H4 (cell line): ENCODE measurements around the gene ANKRD10. TPM values are rescaled to one million over a fixed set of nuclear protein-coding genes. Genes with fewer than 3 reads are reported as not detected.
A peak's percentile ranks its signal among the peaks of the same experiment; 100 is the strongest.
"Not testable (repeated sequence)": the region's sequence is repeated elsewhere in the genome, so short reads cannot be mapped to it uniquely, and the experiment has no call there.

Experiments used
- DNase-seq: peaks from one replicate; pipeline ENCODE4 v3.0.0-alpha.2; 2015; ENCODE audit warnings: low spot score
- total RNA-seq: library from RNA; depleted of rRNA; stranded (reverse); fragments of >200 nt; shearing (Covaris generic); gene quantifications from 2 replicates; pipeline ENCODE4 v1.2.3, GENCODE V29; 2014; rRNA removed

Gene ANKRD10
- total RNA-seq: 40.9 and 45.6 TPM in 2 replicates

DNA sequence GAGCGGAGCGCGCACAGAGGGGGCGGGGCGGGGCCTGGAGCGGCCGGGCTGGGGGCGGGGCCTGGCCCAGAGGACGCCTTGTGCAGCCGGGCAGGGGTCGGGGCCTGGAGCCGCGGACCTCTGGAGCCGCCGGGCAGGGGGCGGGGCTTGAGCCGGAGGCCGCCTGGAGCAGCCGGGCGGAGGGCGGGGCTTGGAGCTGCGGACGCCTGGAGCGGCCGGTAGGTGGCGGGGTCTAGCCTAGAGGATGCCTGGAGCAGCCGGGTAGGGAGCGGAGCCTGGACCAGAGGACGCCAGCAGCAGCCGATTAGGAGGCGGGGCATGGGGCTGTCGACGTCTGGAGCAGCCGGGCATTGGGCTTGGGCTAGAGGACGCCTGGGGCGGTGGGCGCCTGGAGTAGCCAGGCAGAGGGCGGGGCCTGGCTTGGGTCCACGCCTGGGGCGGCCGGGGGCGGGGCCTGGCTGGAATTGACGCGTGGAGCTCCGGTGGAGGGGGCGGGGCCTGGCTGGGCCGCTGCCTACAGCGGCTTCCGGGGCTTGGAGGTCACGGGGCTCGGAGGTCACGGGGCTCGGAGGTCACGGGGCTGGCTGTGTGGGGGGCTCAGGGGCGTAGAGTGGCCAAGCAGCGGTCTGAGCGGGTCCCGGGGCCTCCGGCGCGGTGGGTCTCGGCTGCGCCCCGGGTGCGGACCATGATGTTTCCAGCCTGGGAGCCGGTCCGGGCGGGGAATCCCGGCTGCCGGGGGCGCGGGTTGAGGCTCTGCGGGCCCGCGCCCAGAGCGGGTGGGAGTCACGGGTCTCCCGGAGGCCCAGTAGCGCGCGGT lies at the start of gene ANKRD10:
TSS of gene ANKRD10 (minus strand) at position 13 of the 817 bp plus-strand sequence. CDS start 135 bp downstream, outside the sequence.
- DNase-seq: peak; percentile 96

DNA sequence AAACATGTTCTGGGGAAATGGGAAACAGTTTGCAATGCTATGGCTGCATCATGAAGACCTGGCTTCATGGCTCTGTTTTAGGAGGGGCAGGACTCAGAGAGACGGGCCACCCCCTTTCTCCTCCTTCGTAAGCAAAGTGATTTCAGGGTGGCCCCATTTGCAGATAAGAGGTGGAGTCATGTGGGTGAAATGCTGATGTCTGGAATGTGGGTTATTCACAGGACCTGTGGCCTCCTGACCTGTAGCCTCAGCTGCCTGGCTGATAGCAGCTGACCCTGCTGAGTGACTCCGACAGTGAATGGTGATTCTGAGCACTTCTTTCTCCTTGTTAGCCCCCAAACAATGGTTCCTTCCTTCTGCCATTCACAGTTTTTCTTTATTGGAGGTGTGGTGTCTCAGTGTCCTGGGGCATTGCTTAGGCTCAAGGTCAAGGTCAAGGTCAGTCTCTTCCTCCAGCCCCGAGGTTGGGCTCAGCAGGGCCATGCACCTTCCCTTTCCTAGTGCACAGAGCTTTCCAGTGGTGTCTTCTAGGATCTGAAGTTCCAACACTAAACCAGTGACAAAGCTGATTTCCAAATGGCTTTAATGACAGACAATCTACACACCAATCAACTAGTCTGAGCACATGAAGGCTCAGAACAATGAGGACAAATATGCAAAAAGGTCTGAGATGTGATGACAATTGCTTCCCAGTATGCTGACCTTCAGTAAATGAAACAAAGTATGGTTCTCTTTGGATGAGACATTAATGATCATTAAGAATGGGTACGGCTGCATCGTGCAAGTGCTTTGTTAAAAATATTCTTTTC lies 49.6 kb upstream of the ANKRD10 start:
- DNase-seq: no peak

DNA sequence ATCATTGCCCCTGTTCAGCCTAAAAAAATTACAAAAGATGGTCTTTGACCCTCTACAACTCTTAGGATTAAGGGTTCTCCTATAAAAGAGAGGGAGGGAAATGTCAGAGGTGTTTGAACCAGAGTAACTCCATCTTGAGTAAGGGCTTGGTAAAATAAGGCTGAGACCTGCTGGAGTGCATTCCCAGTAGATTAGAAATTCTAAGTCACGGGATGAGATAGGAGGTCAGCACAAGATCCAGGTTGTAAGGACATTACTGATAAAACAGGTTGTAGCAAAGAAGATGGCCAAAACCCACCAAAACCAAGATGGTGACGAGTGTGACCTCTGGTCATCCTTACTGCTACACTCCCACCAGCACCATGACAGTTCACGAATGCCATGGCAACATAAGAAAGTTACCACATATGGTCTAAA lies 48.7 kb upstream of the ANKRD10 start:
- DNase-seq: no peak

DNA sequence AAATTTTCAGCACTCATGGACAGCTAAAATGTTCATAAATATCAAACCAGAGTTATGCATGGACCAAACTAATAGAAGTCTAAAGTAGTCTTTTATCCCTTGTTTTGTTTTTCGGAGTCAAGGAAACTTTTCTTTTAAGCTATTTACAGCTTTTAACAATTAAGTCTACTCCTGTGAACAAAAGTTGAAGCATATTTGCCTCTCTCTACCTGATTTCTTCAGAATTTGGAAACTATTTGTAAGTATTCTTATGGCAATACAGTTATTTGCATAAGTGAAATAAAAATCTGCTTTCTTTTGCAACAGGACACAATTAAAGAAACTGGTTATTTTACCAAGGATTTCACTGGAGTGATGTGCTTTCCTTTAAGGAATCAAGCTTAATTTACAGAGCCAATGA lies 47.1 kb upstream of the ANKRD10 start:
- no peak for DNase-seq

DNA sequence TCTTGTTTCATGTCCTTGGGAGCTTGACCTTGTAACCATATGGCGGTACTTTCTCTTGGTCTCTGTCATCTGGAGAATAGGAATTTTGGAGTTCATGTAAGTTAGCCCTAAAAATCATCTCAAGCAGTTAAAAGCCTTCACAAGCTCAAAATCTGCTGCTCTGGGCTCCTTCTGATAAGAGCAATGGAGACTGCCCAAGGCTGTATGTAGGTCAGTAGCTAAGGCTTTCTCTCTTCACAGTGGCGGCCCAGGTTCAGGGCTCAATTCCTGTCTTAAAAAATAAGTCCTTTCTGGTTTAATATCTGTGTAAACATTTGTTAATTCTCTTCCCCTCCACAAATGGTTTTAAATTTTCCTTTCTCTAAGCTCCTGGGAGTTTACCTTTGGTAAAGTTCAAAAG lies 45.3 kb upstream of the ANKRD10 start:
- DNase-seq: no peak

DNA sequence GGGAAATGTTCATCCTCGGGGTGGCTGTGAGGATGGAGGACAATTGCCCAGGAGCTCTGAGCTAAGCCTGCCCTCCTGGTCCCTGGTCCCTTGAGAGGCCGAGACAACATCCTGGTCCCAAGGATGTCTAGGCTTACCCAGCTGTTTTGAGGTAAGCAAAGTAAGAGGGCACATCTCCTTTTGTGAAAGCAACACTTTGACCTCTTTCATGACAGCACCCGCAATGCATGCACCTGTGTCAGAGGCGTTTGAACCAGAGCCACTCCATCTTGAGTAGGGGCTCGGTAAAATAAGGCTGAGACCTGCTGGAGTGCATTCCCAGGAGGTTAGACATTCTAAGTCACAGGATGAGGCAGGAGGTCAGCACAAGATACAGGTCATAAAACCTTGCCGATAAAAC lies 43.1 kb upstream of the ANKRD10 start:
- DNase-seq: no peak

DNA sequence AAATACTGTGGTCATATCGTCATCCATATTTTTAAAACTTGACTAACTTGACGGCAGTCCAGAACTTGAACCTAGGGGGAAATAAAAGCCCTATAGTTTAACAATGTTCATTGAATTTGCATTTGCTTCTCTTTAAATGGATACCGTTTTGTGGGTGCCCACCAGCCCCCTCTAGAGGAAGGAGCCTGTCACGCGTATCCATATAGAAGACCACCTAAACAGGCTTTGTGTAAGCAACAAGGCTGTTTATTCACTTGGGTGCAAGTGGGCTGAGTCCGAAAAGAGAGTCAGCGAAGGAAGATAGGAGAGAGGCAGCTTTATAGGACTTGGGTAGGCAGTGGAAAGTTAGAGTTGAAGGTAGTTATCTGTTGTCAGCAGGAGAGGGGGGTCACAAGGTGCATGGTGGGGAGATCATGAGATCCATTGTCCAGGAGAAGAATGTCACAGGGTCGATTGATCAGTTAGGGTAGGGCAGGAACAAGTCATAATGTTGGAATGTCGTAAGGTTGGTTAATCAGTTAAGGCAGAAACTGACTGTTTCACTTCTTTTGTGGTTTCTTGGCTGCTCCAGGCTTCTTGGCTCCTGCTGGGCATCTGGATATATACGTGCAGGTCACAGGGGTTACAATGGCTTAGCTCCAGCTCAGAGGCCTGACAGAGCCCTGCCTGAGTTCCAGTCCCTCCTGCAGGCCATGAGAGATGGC lies 42.5 kb upstream of the ANKRD10 start:
- DNase-seq: no peak

DNA sequence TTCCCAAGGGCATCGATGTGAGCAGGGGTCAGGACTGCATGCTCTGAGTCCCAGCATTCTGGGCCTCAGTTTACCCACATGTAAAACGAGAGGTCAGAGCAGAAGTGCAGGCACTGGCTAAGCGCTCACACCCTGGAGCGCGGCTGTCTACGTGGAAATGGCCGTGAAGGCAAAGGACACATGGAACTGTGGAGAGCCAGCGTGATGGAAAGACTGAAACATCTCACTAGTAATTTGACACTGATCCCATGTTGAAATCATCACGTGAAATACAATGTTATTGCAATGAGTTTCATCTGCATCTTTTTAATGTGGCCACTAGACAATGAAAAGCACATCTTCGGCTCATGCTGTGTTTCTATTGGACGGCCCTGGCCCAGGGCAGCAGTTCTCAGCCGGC lies 41.3 kb upstream of the ANKRD10 start:
- DNase-seq: not testable (repeated sequence)

DNA sequence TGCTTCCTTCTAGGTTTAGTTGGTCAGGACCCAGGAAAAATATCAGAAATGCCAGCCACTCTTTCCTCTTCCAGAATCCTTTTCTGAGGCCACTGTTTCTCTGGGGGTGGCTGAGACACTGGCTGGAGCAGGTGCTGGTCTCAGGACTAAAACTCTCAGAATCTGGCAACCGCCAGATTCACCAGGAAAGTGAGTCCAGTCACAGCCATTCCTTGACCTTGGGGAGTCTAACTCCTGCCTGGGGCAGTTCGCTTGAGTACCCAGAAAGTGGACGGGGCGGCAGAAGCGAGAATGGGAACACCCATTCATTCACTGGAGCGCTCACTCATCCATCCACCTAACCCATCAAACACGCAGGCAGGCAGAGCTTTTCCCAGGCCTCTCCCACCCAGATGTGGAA lies 40.7 kb upstream of the ANKRD10 start:
- DNase-seq: not testable (repeated sequence)

DNA sequence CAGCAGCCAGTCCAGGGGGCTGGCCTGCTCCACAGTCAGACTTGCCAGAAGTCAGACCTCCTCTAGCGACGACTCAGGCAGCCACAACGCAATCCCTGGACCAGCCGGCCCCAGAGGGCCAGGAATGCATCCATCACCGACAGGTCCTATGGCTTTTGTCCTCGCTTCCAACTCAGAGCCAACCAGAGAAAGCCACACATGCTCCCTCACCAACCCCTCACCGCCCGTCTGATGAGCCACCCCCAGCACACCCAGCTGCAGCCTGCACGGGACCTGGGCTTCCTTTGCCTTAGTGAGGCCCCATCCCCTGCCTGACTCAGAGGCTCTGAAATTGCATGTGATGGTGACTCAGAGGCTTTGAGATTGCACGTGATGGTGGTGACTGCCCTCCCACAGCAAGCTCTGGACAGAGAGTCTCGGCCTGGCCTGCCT lies 40.2 kb upstream of the ANKRD10 start:
- peak; percentile 90 for DNase-seq

DNA sequence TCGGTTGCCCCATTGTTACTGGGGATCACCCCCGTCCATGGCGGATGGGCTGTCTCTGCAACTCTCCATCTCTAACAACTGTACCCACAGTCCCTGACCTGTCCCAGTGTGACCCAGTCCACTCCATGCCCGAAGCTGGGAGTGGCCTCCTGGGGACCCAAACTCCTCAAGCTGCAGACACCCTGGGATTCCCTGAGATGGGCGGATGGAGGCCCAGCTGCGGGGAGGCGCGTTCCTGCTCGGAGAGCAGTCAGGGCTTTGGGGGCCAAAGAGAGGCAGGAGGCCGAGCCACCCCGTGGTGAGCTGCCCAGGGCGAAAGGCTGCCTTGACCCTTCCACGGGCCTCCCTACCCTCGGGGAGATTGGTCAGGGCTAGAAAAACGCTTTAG lies 39.7 kb upstream of the ANKRD10 start:
- DNase-seq: not testable (repeated sequence)

DNA sequence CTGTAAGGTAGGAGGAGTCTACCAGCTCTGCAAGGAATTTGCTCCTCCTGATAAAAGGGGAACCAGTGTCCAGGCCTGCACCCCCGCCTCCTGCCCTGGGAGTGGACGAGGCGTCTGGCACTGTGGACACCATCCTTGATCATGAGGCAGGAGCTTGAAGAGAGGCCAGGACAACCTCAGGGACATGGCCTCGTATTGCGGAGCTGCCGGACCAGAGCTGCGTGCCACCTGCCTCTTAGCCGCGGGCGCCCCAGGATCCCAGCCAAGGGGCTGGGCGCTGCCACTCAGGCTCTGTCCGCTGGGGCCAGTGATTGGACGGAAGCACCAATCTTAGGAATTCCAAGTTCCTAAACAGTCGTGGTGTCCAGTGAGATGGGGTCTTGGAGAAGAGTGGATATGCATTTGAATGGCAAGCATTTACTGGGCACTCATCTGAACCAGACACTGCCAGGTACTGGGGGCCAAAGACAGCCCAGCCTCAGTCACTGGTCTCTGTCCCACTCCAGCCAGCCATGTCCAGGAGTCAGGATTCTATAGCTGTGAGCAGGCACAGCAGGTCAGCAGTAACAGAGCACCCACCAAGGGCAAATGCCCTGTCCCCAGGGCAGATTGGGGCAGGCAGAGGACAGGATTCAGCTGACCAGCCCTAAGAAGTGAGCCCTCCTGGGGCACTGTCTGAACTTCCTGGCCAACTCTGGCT lies 39.1 kb upstream of the ANKRD10 start:
- no peak for DNase-seq

DNA sequence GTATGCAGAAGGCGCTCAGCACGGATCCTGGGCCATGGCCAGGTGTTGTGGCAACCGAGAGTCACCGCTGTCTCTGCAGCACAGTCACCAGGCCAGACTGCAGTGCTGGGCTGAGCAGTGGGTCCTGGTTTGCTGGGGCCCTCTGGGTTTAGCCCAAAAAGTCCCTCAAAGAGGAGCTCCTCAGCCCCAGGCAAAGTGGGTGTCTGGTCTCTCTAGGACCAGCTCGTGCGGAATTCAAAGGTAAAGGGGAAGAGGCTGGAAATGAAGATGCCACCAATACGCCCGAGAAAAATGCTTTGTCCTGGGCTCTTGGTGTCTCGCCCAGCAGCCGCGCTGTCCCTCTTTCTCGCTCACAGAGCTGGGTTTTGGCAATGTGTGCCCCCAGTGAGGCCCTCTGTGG lies 38.5 kb upstream of the ANKRD10 start:
- no peak for DNase-seq

DNA sequence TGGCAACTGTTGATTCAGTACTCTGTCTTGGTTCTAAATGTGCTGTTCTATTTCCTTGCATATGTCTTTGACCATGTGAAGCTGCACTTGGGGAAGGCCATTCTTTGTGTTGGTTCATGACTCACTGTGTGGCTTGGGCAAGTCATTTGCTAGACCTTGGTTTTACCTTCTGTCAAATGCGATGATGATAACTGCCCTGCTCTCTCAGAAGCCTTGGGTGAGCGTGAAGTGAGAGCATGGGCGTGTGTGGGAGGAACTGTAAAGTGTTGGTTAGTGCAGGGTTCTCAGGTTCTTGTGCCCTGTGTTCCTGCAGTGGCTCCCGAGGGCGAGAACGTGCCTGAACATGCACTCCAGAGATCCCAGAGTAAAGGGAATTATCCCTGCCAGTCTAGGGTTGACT lies 37.3 kb upstream of the ANKRD10 start:
- DNase-seq: not testable (repeated sequence)

DNA sequence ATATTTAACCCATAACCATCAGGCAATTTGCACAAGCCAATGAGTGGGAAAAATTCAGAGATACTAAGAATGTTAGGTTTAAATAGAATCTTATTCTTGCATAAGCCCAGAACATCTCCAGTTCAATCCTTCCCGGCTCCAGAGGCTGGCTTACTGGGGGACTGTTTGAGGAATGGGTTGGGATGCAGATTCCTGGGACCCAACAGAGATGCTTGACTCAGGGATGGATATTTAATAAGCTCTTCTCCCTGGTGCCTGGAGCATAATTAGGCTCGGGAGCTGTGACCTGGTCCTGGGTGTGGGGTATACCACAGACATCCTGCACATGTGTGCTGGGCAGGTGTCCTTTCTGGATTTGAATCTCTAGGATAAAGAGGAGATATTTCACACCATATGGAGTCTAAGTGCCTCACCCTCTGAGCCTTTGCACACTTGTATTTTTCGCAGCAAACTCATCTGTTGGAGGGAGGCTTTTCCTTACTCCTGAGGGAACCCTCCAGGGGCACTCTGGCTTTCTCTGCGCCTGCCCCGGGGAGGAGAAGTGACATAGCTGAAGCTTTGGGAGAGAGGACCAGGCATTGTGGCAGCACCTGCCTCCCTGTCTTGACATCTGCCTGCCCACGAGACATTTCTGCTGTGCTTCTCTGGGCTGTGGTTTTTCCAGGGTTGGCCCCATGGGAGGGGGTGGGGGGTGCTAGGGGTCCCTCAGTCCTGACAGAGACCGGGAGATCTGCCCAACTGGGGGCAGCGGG lies 36.1 kb upstream of the ANKRD10 start:
- no peak for DNase-seq

DNA sequence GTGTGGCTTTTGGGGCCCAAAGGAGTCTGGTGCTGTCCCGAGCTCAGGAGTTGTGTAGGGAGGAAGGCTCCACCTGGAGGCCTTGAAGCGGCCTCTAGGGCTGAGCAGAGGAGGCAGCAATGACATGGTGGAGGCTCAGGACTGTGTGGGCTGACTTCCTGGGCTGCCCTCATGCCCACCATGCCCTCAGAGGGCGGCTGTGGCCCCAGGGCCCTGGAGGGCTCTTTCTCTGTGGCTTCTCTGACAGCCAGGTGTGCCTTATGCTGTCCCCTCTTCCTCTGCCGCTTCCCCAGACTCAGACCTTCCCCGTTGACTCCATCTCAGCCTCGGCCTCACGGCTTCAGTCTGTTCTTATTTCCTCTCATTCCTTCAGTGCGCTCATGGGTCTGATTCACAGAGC lies 35.5 kb upstream of the ANKRD10 start:
- DNase-seq: no peak

DNA sequence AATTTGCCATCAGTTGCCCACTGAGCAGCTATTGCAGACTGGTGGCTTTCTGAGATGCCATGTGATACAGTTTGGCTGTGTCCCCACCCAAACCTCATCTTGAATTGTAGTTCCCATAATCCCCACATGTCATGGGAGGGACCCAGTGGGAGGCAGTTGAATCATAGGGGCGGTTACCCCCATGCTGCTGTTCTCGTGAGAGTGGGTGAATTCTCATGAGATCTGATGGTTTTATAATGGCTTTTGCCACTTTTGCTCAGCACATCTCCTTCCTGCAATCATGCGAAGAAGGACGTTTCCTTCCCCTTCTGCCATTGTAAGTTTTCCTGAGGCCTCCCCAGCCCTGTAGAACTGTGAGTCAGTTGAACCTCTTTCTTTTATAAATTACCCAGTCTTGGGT lies 34.8 kb upstream of the ANKRD10 start:
- DNase-seq: no peak

DNA sequence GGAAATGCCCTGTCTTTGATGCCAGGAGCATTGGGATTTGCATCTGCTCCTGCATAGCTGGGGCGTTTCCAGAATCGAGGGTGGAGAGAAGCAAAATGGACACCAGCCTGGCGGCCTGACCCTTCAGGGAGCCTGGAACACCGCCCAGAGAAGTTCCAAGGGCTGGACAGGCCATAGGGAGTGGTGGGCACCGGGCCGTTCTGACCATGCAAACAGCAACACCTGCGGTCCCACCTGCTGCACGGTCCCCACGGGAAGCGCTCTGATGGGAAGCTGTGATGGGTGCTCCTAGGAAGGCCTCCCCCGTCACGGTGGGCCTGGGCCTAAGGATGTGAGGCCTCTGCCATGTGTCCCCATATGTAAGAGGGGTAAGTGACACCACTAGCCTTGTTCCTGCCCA lies 34.2 kb upstream of the ANKRD10 start:
- DNase-seq: no peak

DNA sequence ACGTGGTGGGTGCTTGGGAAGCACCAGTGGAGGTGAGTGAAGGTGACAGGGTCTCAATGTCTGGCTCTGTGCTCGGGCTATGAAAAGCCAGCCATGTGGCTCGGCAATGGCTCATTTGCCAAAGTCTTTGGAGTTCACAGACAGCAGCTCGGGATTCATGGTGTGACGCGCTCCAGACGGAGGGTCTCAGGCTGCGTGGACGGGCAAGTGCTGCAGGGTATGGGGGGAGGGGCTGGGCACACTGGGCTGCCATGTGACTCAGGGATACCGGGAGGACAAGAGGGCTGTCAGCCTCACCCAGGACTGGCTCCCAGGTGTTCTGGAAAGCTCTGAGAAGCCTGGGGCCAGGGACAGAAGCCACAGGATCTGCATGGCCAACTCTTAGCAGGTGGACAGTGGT lies 32.5 kb upstream of the ANKRD10 start:
- DNase-seq: not testable (repeated sequence)

DNA sequence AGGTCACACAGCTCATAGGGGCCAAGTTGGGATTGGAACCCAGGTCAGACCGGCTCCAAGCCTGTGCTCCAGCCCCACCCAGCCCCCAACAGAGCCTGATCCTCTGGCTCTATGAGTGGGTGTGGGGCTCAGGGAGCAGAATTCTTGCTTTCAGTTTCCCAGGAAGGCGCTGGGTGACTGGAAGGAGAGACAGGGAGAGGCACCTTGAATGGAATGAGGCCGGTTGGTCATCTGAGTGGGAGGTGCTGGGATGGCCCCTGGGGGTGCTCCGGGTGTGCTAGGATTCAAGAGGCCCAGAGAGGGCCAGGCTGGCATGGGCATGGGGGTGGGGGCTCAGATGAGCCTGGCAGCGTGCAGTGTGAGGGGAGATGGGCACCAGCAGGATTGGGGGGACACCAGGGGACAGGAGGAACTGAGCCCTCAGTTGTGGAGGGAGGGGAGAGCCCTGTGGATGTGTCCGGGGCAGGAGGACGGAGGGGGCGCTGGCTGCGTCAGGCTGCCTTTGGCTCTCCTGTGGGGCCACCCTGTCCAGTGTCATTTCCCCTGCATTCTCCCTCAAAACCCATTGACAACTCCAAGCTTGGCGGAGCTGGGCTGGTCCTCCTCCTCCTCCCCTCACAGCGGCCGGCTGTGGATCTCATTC lies 31.2 kb upstream of the ANKRD10 start:
- DNase-seq: no peak
